WI38 (cell line): ENCODE data around the gene WBP4.
A peak's percentile ranks its signal among the peaks of the same experiment; 100 is the strongest.

Experiments
- H3K4me3 ChIP-seq: 2 replicates; pipeline ENCODE4 v1.5.1; 2011; ENCODE audit warnings: low read depth, mild to moderate bottlenecking, control low read depth, low read length
- TF ChIP-seq, protein P1 (sequence below): IDR thresholded peaks from 2 replicates; pipeline ENCODE4 v1.5.1; 2012; ENCODE audit warnings: low read depth, mild to moderate bottlenecking, control low read depth, low read length

Gene WBP4

DNA sequence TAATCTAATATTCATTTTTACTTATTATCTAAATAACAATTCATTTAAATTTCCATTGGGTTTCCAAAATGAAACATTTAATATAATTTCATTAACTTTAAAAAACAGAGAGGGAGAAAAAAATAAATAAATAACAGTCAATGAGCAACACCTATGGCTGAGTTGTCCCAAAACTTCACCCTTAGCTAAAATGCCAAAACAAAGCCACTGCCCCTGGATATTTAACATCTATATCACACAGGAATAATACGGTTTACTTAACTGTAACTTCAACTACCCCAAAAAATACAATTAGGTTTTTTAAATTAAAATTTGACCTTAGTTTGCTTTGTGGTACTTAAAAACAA is 42.7 kb upstream of the WBP4 start:
- TF ChIP-seq, protein P1, sequence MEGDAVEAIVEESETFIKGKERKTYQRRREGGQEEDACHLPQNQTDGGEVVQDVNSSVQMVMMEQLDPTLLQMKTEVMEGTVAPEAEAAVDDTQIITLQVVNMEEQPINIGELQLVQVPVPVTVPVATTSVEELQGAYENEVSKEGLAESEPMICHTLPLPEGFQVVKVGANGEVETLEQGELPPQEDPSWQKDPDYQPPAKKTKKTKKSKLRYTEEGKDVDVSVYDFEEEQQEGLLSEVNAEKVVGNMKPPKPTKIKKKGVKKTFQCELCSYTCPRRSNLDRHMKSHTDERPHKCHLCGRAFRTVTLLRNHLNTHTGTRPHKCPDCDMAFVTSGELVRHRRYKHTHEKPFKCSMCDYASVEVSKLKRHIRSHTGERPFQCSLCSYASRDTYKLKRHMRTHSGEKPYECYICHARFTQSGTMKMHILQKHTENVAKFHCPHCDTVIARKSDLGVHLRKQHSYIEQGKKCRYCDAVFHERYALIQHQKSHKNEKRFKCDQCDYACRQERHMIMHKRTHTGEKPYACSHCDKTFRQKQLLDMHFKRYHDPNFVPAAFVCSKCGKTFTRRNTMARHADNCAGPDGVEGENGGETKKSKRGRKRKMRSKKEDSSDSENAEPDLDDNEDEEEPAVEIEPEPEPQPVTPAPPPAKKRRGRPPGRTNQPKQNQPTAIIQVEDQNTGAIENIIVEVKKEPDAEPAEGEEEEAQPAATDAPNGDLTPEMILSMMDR = no peak
- no peak overlapping the region; the same call in 1 of the 2 replicates for H3K4me3 ChIP-seq

DNA sequence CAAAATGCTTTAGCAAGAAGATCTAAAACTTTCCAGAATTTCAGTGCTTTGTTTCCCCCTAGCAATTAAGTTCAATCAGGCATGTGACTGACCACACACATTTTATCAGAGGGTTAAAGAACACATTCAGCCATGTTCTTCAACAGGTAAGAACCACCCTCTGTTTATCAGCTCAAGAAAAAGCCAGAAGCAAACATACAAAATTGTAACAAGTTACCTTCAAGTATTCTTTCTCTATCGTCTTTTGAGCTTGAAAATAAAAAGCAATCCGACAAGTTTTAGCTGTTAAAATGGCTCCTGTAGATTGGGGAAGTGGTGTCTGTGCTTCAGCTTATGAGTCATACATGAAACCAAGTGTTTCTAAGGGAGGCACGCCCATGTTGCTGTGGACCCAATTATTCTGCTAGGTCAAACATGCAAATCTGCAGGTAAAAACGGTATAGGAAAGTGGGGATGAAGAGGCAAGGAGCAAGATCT is 42.3 kb upstream of the WBP4 start, which contains the start of gene ELF1:
TSS of gene ELF1 (minus strand) at position 306 of the 477 bp plus-strand sequence. CDS start 37,262 bp downstream, outside the sequence.
- TF ChIP-seq, protein P1 = no peak
- peak within 1 kb of the TSS; percentile 33 for H3K4me3 ChIP-seq

DNA sequence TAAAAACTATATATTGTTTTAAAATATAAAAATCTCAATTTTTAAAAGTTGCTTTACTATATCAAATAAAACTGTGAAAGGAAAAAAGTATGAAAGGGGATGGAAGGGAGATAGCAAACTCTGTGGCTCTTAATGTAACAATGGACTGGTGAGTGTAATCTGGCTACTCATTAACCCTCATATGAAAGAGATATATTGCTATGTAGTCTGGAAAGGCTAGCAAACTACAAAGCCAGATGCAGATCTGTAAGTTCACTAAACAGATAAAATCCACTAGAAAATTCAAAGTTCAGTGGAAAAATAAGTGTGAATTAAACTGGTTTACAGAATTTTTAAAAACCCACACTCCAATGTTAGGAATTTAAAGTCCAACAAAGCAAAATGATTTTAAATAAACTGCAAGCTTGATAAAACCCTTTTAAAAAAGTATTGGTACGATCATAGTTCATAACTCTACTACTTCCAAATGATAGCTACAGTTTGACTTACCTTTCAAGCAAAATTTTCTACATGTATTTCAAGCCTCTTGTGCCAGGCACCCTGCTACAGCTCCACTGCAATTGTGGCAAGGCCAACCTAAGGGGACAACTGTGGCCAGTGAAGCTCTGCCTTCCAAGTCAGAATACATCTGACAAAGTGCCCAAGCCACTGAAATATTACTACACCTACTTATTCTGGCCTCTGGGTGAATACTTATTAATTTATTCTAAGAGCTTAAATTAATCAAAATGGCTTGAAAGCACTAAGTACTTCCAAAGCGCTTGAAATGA is 41.5 kb upstream of the WBP4 start:
- TF ChIP-seq, protein P1 = no peak
- no peak overlapping the region for H3K4me3 ChIP-seq

DNA sequence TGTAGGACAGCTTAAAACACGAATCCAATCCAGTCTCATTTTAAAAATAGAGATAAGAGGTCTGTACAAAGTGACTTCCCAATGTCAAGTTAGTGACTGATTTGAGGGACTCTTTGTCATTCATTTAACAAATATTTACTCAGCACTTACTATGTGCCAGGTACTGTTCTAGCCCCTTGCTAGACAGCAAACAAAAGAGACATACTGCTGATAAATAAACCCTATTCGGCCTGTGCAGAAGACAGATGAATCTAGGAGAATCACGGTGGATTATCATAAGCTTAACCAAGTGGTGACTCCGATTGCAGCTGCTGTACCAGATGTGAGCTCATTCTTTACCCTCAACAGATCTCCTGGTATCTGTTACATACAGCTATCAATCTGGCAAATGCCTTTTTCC is 35.8 kb upstream of the WBP4 start:
- TF ChIP-seq, protein P1 = no peak
- H3K4me3 ChIP-seq = no peak overlapping the region

DNA sequence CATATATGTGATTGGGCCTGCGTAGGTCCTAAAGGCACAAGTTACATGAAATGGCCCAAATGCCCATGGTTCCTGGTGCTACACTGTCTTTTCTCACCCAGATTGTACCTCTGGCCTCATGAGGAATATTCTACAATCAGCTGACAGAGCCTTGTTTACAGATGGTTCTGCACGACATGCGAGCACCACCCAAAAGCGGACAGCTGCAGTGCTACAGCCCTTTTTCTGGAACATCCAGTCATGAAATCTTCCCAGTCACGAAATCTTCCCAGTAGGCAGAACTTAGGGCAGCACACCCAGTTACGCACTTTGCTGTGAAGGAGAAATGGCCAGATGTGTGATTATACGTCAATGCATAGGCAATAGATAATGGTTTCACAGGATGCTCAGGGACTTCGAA is 34.5 kb upstream of the WBP4 start:
- TF ChIP-seq, protein P1 = no peak
- H3K4me3 ChIP-seq = no peak overlapping the region

DNA sequence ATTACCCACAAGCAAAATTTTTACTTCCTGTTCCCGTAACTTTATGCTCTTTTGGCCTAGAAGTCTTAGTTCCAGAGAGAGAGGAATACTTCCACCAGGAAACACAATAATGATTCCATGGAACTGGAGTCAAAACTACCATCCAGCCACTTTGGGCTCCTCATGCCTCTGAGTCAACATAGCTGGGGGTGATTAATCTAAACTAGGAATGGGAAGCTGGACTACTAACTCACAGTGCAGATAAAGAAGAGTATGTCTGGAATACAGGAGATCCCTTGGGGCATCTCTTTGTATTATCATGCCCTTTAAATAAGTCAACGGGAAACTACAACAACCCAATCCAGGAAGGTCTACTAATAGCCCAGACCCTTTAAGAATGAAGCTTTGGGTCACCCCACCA is 33.3 kb upstream of the WBP4 start:
- TF ChIP-seq, protein P1 = no peak
- H3K4me3 ChIP-seq = no peak overlapping the region

DNA sequence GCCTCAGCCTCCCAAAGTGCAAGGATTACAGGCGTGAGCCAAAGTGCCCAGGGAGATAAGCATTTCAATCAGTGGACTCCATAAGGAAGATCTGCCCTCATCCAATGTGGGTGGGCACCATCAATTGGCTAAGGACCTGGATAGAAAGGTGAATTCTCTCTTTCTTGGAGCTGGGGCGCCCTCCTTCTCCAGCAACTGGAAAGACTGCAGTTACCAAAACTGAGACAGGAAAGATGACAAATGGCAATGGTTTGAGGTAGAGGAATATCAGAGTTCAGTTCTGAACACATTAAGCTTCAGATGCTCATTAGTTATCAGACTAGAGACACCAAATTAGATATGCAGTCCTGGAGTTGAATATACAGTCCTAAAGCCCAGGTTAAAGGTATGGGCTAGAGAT is 31.7 kb upstream of the WBP4 start:
- TF ChIP-seq, protein P1 = no peak
- H3K4me3 ChIP-seq = no peak overlapping the region
